HepG2 (cell line): ENCODE data around the gene ATP13A3. TPM values are rescaled to one million over a fixed set of nuclear protein-coding genes. Genes with fewer than 3 reads are reported as not detected.

Experiments
- ATAC-seq: fragments of 200-7000 bp; cut with Tn5 transposase; 3 replicates; pipeline ENCODE4 v1.9.1; 2020; ENCODE audit warnings: mild to moderate bottlenecking, moderate library complexity
- BruUV-seq: library from RNA; stranded (reverse); fragments of 400-500 nt; replicated peaks from 2 replicates; lab custom pipeline; 2021; lab: Mats Ljungman, UMichigan
- CTCF ChIA-PET: fragments of 300-600 bp; formaldehyde crosslinking; extraction: SDS; loops from one replicate; lab custom pipeline; 2021; ENCODE audit warnings: low total read pairs, inconsistent platforms, low intra/inter-chr PET ratio; lab: Yijun Ruan, JAX
- POLR2A ChIA-PET: fragments of 350-600 bp; sonication (Branson Sonifier 250); formaldehyde crosslinking; loops from one replicate; lab custom pipeline; 2020; ENCODE audit warnings: antibody characterized with exemption, inconsistent platforms; lab: Yijun Ruan, JAX
- DNase-seq: peaks from one replicate; pipeline ENCODE4 v3.0.0-alpha.2; 2015; ENCODE audit warnings: low spot score
- FAIRE-seq: peaks from 3 replicates; lab custom pipeline; 2011; peaks lifted over from hg19 to GRCh38; lab: Jason Lieb, UNC
- H2AFZ ChIP-seq: one replicate; pipeline ENCODE4 v1.6.1; 2011; ENCODE audit warnings: low read length, inconsistent platforms
- H3K27ac ChIP-seq: fragments of 300-600 bp; 3 replicates; pipeline ENCODE4 v1.8.0; 2011; ENCODE audit warnings: mixed run types, mild to moderate bottlenecking, mixed read lengths, low read length, inconsistent platforms; ENCODE audit not compliant: insufficient read depth; ENCODE audit errors: extremely low read length
- H3K27me3 ChIP-seq, 2 experiments: fragments of 200-600 bp in 1 of 2; 2 replicates in 1 of 2; 3 replicates in 1 of 2; pipeline versions ENCODE4 v1.6.0 to v1.8.0; 2011; ENCODE audit warnings: low read length in 2 of 2, mild to moderate bottlenecking in 2 of 2, moderate library complexity in 2 of 2, inconsistent platforms in 1 of 2; ENCODE audit not compliant: insufficient read depth in 2 of 2, control insufficient read depth in 1 of 2
- H3K36me3 ChIP-seq, 2 experiments: fragments of 200-600 bp in 1 of 2; replicated peaks in 1 of 2; 2 replicates in 1 of 2; 3 replicates in 1 of 2; pipeline versions ENCODE4 v1.5.1 to v1.8.0; 2011; ENCODE audit warnings: low read length in 2 of 2, inconsistent platforms in 1 of 2; ENCODE audit not compliant: insufficient read depth in 2 of 2, control insufficient read depth in 1 of 2
- H3K4me1 ChIP-seq: 2 replicates; pipeline ENCODE4 v1.5.1; 2012; ENCODE audit warnings: low read length, inconsistent platforms; ENCODE audit not compliant: insufficient read depth
- H3K4me2 ChIP-seq: 2 replicates; pipeline ENCODE4 v1.6.0; 2011; ENCODE audit warnings: low read depth, low read length, inconsistent platforms
- H3K4me3 ChIP-seq, 3 experiments: fragments of 200-600 bp in 1 of 3; sonication (generic), shearing (Covaris generic) in 1 of 3; replicated peaks in 1 of 3; 2 replicates each; pipeline ENCODE4 v1.5.1; 2011 to 2016; ENCODE audit warnings: low read length in 3 of 3, inconsistent platforms in 2 of 3, low read depth in 2 of 3, mild to moderate bottlenecking in 2 of 3, control low read depth in 1 of 3, mixed read lengths in 1 of 3; ENCODE audit not compliant: insufficient read depth in 1 of 3
- H3K79me2 ChIP-seq: one replicate; pipeline ENCODE4 v1.6.1; 2011; ENCODE audit warnings: low read length, inconsistent platforms; ENCODE audit not compliant: insufficient read depth
- H3K9ac ChIP-seq: 2 replicates; pipeline ENCODE4 v1.6.0; 2011; ENCODE audit warnings: mild to moderate bottlenecking, low read depth, low read length, inconsistent platforms; ENCODE audit not compliant: insufficient read depth
- H3K9me3 ChIP-seq: 2 replicates; pipeline ENCODE4 v1.5.1; 2012; ENCODE audit warnings: mild to moderate bottlenecking, low read length
- H4K20me1 ChIP-seq: 2 replicates; pipeline ENCODE4 v1.6.0; 2011; ENCODE audit warnings: inconsistent platforms, mild to moderate bottlenecking, low read length, moderate library complexity; ENCODE audit not compliant: insufficient read depth
- ATF5 ChIP-seq: sonication (generic); formaldehyde crosslinking; IDR thresholded peaks from 2 replicates; pipeline ENCODE4 v1.4.0; 2020; ENCODE audit warnings: mild to moderate bottlenecking, low read depth, missing genetic modification reagents
- GPN1 ChIP-seq: sonication (generic); formaldehyde crosslinking; IDR thresholded peaks from 2 replicates; pipeline ENCODE4 v1.5.1; 2020; ENCODE audit warnings: missing genetic modification reagents, borderline replicate concordance
- HOXA3 ChIP-seq: sonication (generic); formaldehyde crosslinking; IDR thresholded peaks from 2 replicates; pipeline ENCODE4 v1.5.0; 2020; ENCODE audit warnings: missing genetic modification reagents
- PBX2 ChIP-seq: IDR thresholded peaks from 2 replicates; pipeline ENCODE4 v1.6.1; 2016; ENCODE audit warnings: control low read depth
- SMARCE1 ChIP-seq: fragments of 450-650 bp; IDR thresholded peaks from 2 replicates; pipeline ENCODE4 v1.6.1; 2017; ENCODE audit warnings: borderline replicate concordance
- ZNF276 ChIP-seq: sonication (generic); formaldehyde crosslinking; IDR thresholded peaks from 2 replicates; pipeline ENCODE4 v1.4.0; 2020; ENCODE audit warnings: mild to moderate bottlenecking, low read depth, missing genetic modification reagents
- WGBS: methylation state at CpG from one replicate; pipeline ENCODE4 v1.1.6; 2017; ENCODE audit warnings: low lambda C conversion rate; 5-methylcytosine and 5-hydroxymethylcytosine counted together
- in situ Hi-C: cut with HindIII; loops from 2 replicates; pipeline ENCODE4 v1.10.0; 2017; ENCODE audit warnings: low pct_unique_long_range_greater_than_20kb; ENCODE audit not compliant: extremely low pct_ligation_motif_present
- intact Hi-C: fragments of 100-400 bp; cut with micrococcal nuclease; formaldehyde crosslinking; loops from one replicate; pipeline ENCODE4 v1.10.0; 2022; ENCODE audit not compliant: unreplicated experiment
- polyA plus RNA-seq, 8 experiments: library from polyadenylated mRNA; depleted of rRNA in 3 of 8; stranded (reverse) in 7 of 8; unstranded in 1 of 8; fragments of >200 nt; fragmentation: Illumina TruSeq in 4 of 8; extraction: Trizol in 4 of 8; gene quantifications; 2 replicates each; pipeline versions ENCODE4 v1.2.1 to v1.2.3, GENCODE V29; 2011 to 2016; ENCODE audit warnings: low read depth in 4 of 8, missing spikeins in 1 of 8, mixed read lengths in 1 of 8; ENCODE audit not compliant: insufficient read depth in 1 of 8
- total RNA-seq, 5 experiments: library from RNA; depleted of rRNA; stranded (reverse); fragments of >200 nt; fragmentation: Illumina TruSeq; extraction: Trizol; gene quantifications; 2 replicates each; pipeline ENCODE4 v1.2.3, GENCODE V29; 2016; ENCODE audit warnings: low read depth in 1 of 5

The ATP13A3 gene
- total and polyA plus RNA-seq, 2 of the 13 experiments (the other 11 are each of a cell fraction or from before 2014, with no cell fraction given) = 44.9 to 80.8 TPM

GRCh38 chr3:194423317-194423716, 63.5 kb downstream of the ATP13A3 start:
- H3K4me2 ChIP-seq = no peak overlapping the region
- ChIA-PET CTCF (no interaction called here), POLR2A (no interaction called here)
- no peak for DNase-seq
- intact Hi-C loops (no loop called here), in situ Hi-C loops (no loop called here)
- WGBS = 97% methylated on average over 3 of the region's 3 CpGs
- ATAC-seq = no peak
- no peaks in the 10 kb centered on the region for H3K4me1 ChIP-seq
- TF ChIP-seq HOXA3 = no peak
- no peak for TF ChIP-seq SMARCE1
- no peak overlapping the region for H3K4me3 ChIP-seq
- no peaks in the 10 kb centered on the region for H3K9me3 ChIP-seq
- no TSS peak for BruUV-seq
- H4K20me1 ChIP-seq = no peaks in the 10 kb centered on the region
- H3K9ac ChIP-seq = no peak overlapping the region
- no peak overlapping the region for H3K27ac ChIP-seq
- FAIRE-seq = no peak
- no peak overlapping the region for H2AFZ ChIP-seq
- peaks cover 17 to 66% of the 10 kb centered on the region in 2 experiments for H3K36me3 ChIP-seq
- no peaks in the 10 kb centered on the region for H3K79me2 ChIP-seq
- H3K27me3 ChIP-seq = no peaks in the 10 kb centered on the region

GRCh38 chr3:194422188-194422587, 64.6 kb downstream of the ATP13A3 start:
- BruUV-seq = no TSS peak
- Histone ChIP-seq H3K9me3 (no peaks in the 10 kb centered on the region), H3K27ac (no peak overlapping the region), H4K20me1 (no peaks in the 10 kb centered on the region), H3K79me2 (no peaks in the 10 kb centered on the region), H3K36me3 (peaks cover 17 to 59% of the 10 kb centered on the region in 2 experiments), H3K9ac (no peak overlapping the region), H3K4me1 (no peaks in the 10 kb centered on the region), H3K4me3 (no peak overlapping the region), H3K4me2 (no peak overlapping the region), H2AFZ (no peak overlapping the region), H3K27me3 (no peaks in the 10 kb centered on the region)
- ChIA-PET POLR2A (no interaction called here), CTCF (no interaction called here)
- in situ Hi-C loops = no loop called here
- FAIRE-seq (no peak), DNase-seq (no peak), ATAC-seq (no peak)
- TF ChIP-seq ATF5 (CRISPR knock-in tag) (no peak), PBX2 (CRISPR knock-in tag) (no peak), ZNF276 (no peak), GPN1 (CRISPR knock-in tag) (no peak)
- intact Hi-C loops = no loop called here
